Ishikawa (cell line): ENCODE data around the gene TOMM7.

Experiments
- CEBPB ChIP-seq: IDR thresholded peaks from 2 replicates; pipeline ENCODE4 v1.6.1; 2012
- EGR1 ChIP-seq: IDR thresholded peaks from 2 replicates; pipeline ENCODE4 v1.6.1; 2012
- EP300 ChIP-seq: IDR thresholded peaks from 2 replicates; pipeline ENCODE4 v1.6.1; 2012; ENCODE audit warnings: borderline replicate concordance
- MAX ChIP-seq: IDR thresholded peaks from 2 replicates; pipeline ENCODE4 v1.6.1; 2012
- NFIC ChIP-seq: IDR thresholded peaks from 2 replicates; pipeline ENCODE4 v1.6.1; 2012
- RAD21 ChIP-seq: IDR thresholded peaks from 2 replicates; pipeline ENCODE4 v1.6.1; 2012; ENCODE audit warnings: low read depth
- REST ChIP-seq: IDR thresholded peaks from 2 replicates; pipeline ENCODE4 v1.6.1; 2012; ENCODE audit warnings: low read depth, mild to moderate bottlenecking
- TAF1 ChIP-seq: IDR thresholded peaks from 2 replicates; pipeline ENCODE4 v1.6.1; 2012; ENCODE audit warnings: low read depth, mild to moderate bottlenecking
- TEAD4 ChIP-seq: IDR thresholded peaks from 2 replicates; pipeline ENCODE4 v1.6.1; 2012
- YY1 ChIP-seq: IDR thresholded peaks from 2 replicates; pipeline ENCODE4 v1.6.1; 2012; ENCODE audit warnings: low read depth
- ZBTB7A ChIP-seq: IDR thresholded peaks from 2 replicates; pipeline ENCODE4 v1.6.1; 2012; ENCODE audit warnings: low read depth

- TF ChIP-seq REST = no peak
- no peak for TF ChIP-seq EP300
- TF ChIP-seq NFIC = no peak
- no peak for TF ChIP-seq ZBTB7A
- no peak for TF ChIP-seq TAF1
- no peak for TF ChIP-seq YY1
- TF ChIP-seq EGR1 = no peak
- no peak for TF ChIP-seq CEBPB
- TF ChIP-seq MAX = no peak
- TF ChIP-seq TEAD4 = no peak
- TF ChIP-seq RAD21 = no peak
These were observed 44.9 kb upstream of the TOMM7 start for GRCh38 chr7:22867589-22867988.
